ENCODE results near the gene HOXD11.

Gene HOXD11

DNA sequence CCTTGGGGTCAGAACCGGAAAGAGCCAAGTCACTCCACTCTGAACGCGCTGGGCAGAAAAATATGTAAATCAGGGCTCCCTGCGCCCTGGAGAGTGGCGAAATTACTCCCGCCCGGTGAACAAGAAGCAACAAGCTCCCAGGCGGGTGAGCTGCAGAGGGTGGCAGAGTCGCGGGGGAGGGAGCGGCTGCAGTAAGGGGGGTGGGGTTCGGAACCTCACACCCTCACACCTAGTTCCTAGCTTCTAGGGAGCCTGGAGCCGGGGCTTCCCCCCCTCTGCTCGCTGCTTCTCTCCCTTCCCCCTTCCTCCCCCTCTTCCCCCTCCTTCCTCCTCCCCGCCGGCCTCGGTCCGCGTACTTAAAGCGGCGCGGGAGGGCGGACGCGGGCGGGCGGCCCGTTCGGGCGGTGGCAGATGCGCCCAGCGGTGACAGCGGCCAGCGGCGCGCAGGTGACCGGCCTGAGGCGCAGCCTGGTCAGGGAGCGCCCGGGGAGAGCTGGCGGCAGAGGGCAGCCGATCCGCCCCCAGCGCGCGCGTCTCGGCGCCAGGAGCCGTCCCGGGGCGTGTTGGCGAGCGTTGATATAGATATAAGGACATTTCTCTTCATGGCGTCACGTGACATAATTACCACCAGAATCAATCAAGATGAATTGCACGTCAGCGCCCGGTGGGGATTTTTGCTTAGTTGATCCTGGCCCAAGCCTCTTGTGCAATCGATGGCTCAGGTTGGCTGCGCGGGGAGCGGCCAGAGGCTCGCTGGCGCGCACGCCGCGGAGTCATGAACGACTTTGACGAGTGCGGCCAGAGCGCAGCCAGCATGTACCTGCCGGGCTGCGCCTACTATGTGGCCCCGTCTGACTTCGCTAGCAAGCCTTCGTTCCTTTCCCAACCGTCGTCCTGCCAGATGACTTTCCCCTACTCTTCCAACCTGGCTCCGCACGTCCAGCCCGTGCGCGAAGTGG, at the start of gene HOXD11:
Gene HOXD11 (plus strand): TSS at position 700 of the 959 bp plus-strand sequence. CDS start 76 bp downstream, at position 776.
- peaks cover 100% of the 10 kb centered on the region for H3K27me3 ChIP-seq
- TF ChIP-seq, protein P1, sequence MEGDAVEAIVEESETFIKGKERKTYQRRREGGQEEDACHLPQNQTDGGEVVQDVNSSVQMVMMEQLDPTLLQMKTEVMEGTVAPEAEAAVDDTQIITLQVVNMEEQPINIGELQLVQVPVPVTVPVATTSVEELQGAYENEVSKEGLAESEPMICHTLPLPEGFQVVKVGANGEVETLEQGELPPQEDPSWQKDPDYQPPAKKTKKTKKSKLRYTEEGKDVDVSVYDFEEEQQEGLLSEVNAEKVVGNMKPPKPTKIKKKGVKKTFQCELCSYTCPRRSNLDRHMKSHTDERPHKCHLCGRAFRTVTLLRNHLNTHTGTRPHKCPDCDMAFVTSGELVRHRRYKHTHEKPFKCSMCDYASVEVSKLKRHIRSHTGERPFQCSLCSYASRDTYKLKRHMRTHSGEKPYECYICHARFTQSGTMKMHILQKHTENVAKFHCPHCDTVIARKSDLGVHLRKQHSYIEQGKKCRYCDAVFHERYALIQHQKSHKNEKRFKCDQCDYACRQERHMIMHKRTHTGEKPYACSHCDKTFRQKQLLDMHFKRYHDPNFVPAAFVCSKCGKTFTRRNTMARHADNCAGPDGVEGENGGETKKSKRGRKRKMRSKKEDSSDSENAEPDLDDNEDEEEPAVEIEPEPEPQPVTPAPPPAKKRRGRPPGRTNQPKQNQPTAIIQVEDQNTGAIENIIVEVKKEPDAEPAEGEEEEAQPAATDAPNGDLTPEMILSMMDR (IDR thresholded peaks at IDR 0.05), result no peak
- H3K9me3 ChIP-seq, result no peaks in the 10 kb centered on the region
- peaks cover 9 to 22% of the 10 kb centered on the region in 2 experiments for H3K4me1 ChIP-seq (ENCODE audit: control insufficient read depth in 1 of 2, insufficient read depth in 1 of 2, low read depth in 1 of 2, low read length in 1 of 2)
- H3K4me3 ChIP-seq (ENCODE audit: low read depth in 1 of 2, low read length in 1 of 2), result peak within 1 kb of the TSS; percentile 36 to 44
- no peak within 1 kb of the TSS for H3K27ac ChIP-seq
- no peaks in the 10 kb centered on the region for H3K36me3 ChIP-seq

DNA sequence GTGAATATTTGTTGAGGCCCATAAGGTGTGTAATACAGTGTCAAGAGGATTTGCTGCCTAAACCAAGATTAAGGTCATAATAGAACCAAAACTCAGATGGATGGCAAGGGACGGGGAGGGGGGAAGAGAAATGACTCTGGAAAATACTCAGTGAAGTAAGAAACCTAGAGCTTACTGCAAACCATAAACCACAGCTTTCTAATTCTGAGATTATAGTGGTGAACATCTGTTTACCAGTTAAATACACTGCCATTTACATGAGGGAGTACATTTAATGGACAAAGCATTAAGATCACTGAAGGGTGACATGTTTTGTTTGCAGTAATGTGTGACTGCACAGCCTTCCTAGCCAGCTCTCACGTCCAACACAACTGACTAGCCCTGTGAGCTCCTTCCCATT, 43.1 kb upstream of the HOXD11 start:
- no peak overlapping the region for H3K4me3 ChIP-seq (ENCODE audit: low read depth in 1 of 2, low read length in 1 of 2)
- no peak overlapping the region for H3K27ac ChIP-seq
- H3K9me3 ChIP-seq, result no peaks in the 10 kb centered on the region
- H3K4me1 ChIP-seq (ENCODE audit: control insufficient read depth in 1 of 2, insufficient read depth in 1 of 2, low read depth in 1 of 2, low read length in 1 of 2), result peaks cover 20% of the 10 kb centered on the region in 2 experiments
- peaks cover 100% of the 10 kb centered on the region for H3K27me3 ChIP-seq
- TF ChIP-seq, protein P1 (IDR thresholded peaks at IDR 0.05), result no peak
- H3K36me3 ChIP-seq, result no peaks in the 10 kb centered on the region

GRCh38 chr2:176066645-176067588, 40.2 kb upstream of the HOXD11 start:
- peak overlapping the region in 1 of 2 experiments; percentile 4 for H3K4me3 ChIP-seq (ENCODE audit: low read depth in 1 of 2, low read length in 1 of 2)
- no peaks in the 10 kb centered on the region for H3K9me3 ChIP-seq
- no peak overlapping the region for H3K27ac ChIP-seq
- TF ChIP-seq, protein P1 (IDR thresholded peaks at IDR 0.05), result no peak
- no peaks in the 10 kb centered on the region for H3K36me3 ChIP-seq
- H3K27me3 ChIP-seq, result peaks cover 100% of the 10 kb centered on the region
- H3K4me1 ChIP-seq (ENCODE audit: control insufficient read depth in 1 of 2, insufficient read depth in 1 of 2, low read depth in 1 of 2, low read length in 1 of 2), result peaks cover 20 to 24% of the 10 kb centered on the region in 2 experiments

DNA sequence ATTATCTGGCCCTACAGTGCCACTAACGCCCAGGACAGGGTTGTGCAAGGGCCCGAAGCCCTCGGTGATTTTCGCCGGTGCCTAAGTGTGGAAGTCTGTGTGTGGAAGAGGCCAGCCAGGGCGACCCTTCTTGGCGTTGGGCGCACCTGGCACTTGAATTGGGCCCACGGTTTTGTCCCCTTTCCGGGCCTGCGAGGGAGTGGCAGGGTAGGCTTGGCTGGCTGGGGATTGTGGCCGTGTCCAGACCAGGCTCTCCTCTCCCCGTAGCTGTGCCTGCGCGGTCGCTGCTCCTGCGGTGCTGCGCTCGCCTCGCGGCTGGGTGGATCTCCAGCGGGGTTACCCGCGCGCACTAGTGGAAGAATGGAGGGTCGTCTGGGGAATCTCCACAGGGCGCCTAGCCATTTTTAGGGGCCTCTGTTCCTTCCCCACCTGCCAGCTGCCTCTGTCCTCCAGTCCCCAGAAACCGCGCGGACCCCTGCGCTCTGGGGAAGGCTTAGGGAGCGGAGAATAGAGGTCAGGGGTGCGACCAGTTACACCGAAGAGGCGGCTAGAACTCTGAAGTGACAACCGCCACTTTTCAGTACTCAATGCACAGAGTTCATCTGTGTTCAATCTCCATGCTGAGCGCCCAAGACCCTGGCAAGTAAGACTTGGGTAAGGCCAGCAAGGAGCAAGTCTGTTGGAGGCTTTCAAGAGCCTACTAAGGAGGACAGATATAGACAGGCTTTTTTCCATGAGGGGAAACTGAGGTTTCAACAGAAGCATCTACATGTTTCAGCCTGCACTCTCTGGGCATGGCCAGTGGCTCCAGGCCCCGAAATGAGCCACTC, 39.3 kb upstream of the HOXD11 start:
- Histone ChIP-seq H3K4me1 (ENCODE audit: control insufficient read depth in 1 of 2, insufficient read depth in 1 of 2, low read depth in 1 of 2, low read length in 1 of 2) (peaks cover 20 to 25% of the 10 kb centered on the region in 2 experiments), H3K9me3 (no peaks in the 10 kb centered on the region), H3K36me3 (no peaks in the 10 kb centered on the region), H3K27me3 (peaks cover 100% of the 10 kb centered on the region), H3K27ac (no peak overlapping the region), H3K4me3 (ENCODE audit: low read depth in 1 of 2, low read length in 1 of 2) (peak overlapping the region in 1 of 2 experiments; percentile 4)
- TF ChIP-seq, protein P1 (IDR thresholded peaks at IDR 0.05), result no peak
